ENCODE results near the gene CAMK1.

GRCh38 chr3:9808345-9809037 is 38.7 kb upstream of the CAMK1 start:
- peak; percentile 53 for TF ChIP-seq CTCF (IDR thresholded peaks at IDR 0.05)
- TF ChIP-seq ZFX (IDR thresholded peaks at IDR 0.05; ENCODE audit: borderline replicate concordance) = no peak

Measured in 22Rv1 (cell line).